GM18873 (cell line): ENCODE data around the gene FOXD1.

Source experiments
- ATAC-seq: cut with Tn5 transposase; IDR thresholded peaks from one replicate; pipeline ENCODE4 v1.9.1; 2021; ENCODE audit warnings: mild to moderate bottlenecking, moderate library complexity, moderate number of reproducible peaks; ENCODE audit not compliant: unreplicated experiment, low FRiP score

Gene FOXD1

GRCh38 chr5:73442231-73442811 lies 6.3 kb downstream of the FOXD1 start:
- ATAC-seq = no peak

DNA sequence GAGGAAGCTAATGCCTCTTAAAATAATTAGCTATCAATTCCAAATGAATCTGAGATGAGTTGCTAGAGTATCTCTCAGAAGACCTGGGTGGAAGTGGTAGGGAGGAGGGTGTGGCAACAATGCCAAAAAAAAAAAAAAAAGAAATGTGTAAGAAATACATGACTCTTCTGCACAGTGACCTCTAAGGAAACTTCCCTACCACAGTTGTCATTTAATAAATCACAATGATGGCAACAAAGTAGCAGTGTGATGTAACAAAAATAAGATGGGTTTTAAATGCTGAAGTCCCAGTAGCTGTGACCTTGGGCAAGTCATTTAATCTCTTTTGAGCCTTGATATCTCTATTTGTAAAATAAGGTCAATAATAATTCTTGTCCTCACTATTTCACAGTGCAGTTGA lies 7.2 kb downstream of the FOXD1 start:
- ATAC-seq = no peak

DNA sequence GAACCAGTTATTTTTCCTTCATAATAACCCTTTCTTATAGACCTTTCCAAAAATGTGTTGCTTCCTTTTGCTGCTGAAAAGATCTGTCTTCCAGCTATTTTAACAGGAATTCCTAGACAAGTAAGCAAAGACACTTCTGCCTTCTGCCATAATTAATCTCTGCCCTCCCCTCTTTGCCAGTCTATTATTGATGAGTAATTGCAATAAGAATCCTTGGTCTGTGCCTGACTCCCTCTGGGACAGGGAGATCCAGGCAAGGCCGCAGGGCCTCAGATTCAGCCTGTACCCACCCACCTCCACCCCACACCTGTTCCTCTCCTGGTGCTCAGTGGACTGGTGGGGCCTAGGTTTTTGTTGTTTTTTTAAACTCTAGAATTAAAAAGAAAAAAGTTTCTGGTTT lies 8.3 kb downstream of the FOXD1 start:
- no peak for ATAC-seq

- no peak for ATAC-seq
These were observed 9.7 kb downstream of the FOXD1 start for GRCh38 chr5:73438645-73439470.

GRCh38 chr5:73437777-73438644 lies 10.6 kb downstream of the FOXD1 start:
- ATAC-seq = no peak

DNA sequence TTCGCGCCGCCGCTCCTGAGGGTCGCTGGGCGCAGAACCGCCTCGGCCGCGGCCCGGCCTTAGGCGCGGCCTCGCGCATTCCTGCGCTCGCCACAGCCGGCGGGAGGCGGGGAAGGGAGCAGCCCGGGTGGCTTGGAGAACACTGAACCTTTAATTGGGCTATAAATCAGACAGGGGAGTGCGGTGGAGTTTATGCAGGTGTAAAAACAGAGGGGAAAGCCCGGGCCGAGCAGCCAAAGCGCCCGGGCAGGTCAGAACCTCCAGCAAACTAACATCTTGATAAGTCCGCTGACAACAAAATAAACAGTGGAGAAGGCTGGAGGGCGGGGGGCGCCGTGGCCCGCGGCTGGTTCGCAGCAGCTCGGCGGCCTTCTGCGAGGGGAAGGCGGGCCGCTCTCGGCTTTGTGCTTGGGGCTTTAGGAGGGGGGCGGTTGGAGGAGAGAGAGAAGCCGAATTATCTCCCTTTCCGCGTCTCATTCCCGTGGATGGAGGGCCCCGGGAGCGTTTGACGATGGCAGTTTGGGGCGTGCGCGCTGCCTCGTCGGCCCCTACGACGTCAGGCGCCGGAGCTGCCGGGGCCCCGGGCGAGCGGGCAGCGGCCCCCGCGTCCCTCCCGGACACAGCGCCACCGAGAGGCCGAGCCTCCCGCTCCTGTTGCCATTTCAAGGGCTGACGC lies 11.3 kb downstream of the FOXD1 start:
- no peak for ATAC-seq

- ATAC-seq = no peak
These were observed 12.0 kb downstream of the FOXD1 start for GRCh38 chr5:73436535-73437100.

DNA sequence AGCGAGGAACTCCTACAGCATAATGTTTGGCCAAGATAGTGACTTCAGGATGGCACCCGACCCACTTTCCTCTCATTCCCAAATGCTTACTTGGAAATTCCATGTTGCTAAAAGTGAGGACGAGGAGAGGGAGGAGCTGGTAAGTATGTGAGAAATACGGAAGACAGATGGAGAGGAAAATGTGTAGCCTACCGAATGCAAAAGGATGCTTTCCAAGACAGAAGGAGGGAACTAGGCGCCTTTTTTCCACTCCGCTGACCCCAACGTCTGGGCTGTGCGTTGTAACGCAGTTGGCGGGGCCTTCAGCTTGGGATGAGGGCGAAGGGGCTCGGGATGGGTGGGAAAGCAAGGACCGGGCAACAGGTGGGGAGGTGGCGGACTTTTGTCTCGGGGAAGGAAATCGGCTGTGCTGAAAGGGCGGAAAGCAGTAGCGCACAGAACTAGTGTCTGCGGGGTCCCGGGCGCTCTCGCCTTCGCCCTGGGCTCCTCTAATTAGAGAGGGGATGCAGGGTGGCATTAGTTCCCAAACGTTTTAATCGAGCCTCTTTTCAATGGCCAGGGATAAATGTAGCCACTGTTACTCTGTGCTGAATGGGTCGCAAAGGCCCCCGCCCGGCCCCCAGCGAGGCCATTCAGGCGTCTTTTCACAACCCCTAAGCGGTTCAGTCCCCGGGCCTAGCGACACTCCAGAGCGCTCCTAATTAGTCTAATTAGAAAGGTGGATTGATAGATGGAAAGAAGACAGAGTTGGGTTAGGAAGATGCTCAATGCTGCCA lies 12.6 kb downstream of the FOXD1 start:
- no peak for ATAC-seq

DNA sequence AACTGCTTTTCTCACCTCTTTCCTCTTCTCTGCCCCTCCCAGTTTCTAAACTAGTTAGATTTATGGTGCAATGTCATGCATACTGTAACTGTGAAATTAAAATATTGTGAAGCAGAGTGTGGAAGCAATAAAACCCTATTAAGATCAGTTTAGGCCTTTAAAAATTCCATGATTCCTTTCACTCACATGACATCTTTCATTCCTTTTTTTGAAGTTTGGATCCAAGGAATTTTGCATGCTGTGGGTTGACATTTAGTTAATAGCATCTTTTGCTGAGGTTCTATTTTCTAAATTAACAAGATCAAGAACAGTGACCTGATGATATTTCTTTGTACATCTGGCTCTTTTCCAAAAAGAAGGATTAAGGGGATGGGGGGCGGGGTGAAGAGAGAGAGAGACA lies 13.7 kb downstream of the FOXD1 start:
- ATAC-seq = no peak

DNA sequence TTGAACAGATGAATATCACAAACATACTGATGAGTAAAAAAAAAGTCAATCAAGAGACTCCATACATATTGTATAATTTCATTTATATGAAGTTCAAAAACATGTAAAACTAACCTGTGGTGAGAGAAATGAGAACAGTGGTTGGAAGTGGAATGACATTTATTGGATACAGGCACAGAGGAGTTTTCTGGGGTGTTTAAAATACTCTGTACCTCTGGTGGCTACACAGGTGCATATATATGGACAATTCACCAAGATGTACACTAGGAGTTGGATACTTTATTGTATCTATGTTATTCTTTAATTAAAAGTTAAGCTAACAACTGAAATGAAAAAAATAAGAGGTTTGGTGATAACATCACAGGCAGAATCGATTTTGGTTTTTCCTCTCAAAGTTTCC lies 14.1 kb downstream of the FOXD1 start:
- ATAC-seq = no peak

DNA sequence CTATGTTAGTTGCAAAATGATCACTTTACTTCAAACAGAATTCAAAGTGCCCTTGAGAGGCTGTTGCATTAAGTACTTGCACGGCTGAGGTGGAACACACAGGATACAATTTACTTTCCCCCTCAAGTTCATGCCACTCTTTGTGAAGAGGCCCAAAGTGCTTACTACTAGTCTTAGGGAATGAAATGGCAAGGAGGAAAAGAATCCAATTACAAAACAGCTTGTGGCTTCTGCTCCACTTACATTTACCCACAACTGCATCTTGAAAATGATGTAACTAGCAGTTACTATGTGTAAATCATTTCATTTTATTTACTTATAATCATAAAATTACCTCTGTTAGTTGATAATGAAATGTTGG lies 14.6 kb downstream of the FOXD1 start:
- ATAC-seq = no peak

DNA sequence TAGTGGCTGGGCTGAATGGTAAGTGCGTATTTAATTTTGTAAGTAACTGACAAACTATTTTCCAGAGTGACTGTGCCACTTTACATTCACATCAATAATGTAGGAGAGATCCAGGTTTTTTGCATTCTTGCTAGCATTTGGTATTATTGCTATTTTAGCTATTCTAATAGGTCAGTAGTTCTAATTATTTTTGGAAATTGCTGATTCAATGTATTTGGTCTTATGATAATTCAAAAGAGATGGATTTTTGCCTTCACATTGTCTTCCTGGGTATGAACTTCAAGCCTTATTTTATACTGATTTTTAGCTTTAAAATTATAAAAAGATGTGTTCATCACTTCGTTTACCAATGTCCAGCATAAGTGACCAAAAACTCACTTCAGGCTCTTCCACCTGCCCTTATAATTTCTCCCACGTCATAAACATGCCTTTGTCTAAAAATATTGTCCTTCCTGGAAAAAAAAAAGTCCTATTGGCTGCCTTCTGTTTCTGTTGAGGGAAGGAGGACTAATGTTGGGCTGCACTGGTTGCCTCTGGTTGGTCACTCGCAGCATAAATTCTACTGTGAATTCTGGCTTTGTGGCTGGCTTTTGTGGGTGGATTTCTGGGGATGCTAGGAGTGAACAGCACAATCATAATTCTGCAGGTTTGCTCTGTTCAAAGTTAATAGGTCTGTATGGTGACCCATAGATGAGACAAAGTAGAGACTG lies 15.2 kb downstream of the FOXD1 start:
- ATAC-seq = no peak

GRCh38 chr5:73431204-73431851 lies 17.2 kb downstream of the FOXD1 start:
- ATAC-seq = no peak

DNA sequence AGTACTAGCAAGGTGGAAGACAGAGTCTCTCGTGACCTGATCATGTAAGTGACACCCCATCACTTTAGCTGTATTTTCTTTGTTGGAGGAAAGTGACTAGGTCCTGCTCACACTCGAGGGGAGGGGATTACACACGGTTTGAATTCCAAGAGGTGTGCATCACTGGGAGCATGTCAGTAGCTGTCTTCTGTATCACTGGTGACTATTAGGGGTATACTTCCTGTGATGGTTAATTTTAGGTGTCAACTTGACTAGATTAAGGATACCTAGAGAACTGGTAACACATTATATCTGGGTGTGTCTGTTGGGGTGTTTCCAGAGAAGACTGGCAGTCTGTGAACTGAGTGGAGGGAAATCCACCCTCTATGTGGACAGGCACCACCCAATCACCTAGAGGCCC lies 22.5 kb downstream of the FOXD1 start:
- ATAC-seq = no peak

DNA sequence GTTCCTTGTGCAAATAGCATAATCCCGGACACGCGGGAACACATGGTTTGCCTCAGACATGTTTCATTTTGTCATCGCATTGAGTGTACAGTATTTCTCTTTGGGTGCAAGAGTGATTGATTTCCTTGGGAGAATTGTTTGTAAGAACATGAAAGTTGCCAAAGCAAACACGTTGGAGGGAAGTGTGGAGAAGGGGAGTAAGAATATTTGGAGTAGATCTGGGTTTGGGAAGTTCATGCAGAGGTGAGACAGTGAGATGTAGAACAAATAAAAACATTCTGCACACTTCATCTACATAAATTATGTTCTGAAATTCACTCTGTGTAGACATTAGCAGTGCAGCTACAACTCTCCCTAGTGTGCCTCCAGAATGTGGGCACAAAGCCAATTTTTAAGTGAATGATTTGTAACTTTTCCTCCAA lies 24.0 kb downstream of the FOXD1 start:
- ATAC-seq = no peak

DNA sequence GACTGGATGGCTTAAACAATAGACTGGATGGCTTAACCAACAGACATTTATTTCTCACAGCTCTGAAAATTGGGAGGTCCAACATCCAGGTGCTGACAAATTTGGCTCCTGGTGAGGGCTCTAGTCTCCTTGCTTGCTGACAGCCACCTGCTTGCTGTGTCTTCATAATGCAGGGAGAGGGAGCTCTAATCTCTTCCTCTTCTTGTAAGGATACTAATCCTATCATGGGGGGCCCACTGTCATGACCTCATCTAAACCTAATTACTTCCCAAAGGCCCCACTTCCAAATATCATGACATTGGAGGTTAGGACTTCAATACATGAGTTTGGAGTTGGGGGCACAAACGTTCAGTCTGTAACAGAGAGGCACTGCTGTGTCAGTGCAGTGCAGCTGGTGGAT lies 26.4 kb downstream of the FOXD1 start:
- no peak for ATAC-seq

GRCh38 chr5:73420666-73421065 lies 27.9 kb downstream of the FOXD1 start:
- no peak for ATAC-seq

DNA sequence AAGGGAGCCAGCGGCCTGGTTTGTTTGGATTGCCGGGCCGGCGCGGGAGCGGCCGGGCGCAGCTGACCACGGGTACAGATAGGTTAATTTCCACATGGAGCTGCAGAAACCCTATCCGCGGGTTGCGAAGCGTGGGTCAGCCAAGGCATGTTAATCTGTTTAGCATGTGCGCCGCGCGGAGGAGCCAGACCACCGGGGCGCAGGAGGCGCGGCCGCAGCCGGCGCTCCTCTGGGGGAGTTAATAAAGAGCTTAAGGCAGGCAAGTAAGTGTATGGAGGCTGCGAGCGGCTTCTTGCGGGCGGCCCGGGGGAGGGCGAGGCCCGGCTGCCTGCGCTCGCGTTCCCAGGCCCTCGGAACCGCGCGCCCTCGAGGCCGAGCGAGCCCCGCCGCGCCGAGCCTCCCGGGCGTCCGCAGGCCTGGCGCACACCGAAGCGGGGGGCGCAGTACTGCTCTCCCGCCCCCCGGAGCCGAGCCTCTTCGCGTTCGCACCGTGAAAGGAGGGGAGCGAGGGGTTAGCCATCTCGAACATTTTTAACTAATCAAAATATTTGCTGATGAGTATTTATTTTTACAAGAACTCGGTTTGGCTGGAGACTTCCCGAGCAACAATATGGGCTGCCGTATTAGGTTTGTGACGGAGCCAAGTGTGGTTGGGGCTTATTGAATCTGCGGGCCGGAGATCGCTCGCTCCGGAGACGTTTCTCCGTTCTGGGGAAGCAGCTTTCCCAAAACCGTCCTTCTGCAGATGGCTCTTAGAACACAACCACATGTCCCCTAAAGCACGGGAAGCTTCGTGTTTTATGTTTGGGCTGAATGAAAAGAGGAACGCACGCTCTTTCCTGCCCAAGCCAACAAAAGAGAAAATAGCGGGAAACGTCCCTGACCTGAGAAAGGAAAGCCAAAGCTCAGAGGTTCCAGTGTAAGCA lies 28.8 kb downstream of the FOXD1 start:
- ATAC-seq = no peak
